DMS53 treated with DMSO at 0.1 percent for 48 hours (cell line): ENCODE data around the gene SIX1.

Experiments used
- DNase-seq: peaks from one replicate; lab custom pipeline; 2025; ENCODE audit not compliant: unreplicated experiment; lab: John Stamatoyannopoulos, UW

The SIX1 gene

DNA sequence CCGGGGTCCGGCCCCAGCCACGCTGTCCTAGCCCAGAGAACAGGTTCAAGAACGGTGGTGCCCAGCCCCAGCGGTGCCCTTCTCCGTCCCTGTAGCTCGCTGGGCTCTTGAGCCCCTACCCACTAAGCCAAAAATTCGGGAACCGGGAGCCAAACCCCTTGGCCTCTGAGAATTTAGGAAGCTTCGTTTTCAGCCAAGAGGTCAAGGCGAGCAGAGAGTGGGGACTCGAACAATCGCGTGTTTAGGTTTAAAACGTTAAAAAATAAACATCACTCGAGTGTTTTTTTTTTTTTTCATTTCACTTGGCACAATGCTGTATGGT lies 6.2 kb downstream of the SIX1 start:
- no peak for DNase-seq

DNA sequence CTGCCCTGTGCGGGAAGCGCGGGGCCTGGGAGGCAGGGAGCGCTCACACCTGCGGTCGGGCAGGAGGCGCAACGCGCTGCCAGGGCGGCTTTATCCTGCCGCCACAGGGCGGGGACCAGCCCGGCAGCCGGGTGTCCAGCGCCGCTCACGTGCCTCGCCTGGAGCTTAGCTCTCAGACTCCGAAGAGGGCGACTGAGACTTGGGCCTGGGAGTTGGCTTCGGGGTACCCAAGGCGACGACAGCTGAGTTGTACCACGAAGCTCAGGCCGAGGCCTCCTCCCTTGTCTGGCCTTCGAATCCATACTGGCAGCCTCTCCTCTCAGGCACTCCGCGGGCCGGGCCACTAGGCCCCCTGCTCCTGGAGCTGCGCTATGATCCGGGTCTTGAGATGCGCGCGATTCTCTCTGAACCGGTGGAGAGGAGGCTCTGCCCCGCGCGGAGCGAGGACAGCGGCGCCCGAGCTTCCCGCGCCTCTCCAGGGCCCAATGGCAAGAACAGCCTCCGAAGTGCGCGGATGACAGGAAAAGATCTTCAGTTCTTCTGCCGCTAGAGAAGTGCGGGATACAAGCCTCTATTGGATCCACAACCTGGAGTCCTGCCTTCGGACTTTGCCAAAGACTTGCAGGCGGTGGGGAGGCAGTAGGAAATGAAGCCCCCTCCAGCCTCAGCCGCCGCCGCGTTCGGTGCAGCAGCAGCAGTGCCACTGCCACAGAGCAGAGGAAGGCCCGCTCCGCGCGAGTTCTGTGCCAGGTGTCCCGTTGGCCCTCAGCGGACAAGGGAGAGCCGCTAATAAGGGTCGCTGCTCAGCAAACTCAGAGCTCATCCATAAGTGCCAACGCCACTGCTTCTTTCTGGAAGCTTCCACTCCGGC lies 6.8 kb downstream of the SIX1 start:
- no peak for DNase-seq

DNA sequence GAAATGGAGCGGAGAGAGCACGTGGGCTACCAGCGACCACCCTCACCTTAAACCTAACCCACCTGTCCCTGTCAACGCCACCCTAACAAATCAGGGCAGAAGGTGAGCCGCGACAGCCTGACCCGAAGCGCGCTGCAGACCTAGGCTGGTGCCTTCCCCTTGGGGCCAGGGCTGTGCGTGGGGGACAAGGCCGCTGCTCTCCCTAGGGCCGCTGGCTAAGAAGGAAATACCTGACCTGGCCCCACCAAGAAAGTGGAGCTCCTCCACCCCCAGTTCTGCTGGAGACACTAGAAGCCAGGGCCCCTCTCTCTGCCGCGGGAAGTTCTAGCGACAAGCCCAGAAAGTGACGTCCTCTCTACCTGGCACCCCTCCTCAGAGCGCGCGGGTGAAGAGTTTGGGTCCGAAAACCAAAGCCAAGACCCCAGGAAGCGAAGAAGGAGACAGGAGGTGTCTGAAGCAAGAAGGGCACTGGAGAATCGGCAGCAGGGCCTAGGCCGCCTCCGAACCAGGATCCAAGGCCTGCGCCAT lies 7.5 kb downstream of the SIX1 start:
- DNase-seq, result no peak

DNA sequence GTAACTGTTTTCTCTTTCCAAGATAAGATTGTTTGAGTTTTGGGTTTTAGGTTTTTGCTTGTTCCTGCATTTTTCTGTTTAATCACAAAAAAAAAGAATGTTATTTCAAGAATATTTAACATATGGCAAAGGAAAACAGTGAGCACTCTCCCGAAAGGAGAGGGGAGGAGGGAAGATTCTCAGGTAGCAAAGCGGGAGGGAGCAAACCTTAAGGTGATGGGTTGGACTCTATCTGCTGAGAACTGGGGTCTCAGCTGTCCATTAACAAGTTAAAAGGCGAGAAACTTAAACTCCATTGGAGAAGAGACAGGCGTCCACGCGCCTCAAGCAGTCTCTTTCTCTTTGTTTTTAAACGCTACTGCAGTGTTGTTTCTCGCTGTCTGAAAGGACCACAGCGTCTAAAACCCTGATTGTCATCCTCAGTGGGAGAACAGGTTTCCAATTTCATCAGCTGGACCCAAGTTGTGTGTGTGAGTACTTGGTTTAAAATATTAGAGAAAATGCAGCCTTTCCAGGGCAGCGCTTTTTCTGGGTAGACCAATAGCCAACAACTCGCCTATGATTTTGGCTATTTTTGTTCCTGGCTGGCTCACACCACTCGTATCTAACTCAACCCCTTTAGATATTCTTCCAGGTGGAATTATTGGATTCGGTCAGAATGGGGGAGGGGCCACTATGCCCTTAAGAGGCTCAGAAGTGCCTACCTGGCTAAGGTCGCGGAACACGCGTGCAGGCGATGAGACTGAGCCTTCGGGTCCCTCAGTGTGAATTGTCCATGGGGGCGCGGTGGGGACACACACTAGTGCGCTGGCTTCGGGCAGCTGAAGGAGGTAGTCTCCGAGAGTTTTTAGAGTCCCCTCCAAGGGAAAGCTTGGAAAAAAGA lies 8.2 kb downstream of the SIX1 start:
- DNase-seq, result no peak

DNA sequence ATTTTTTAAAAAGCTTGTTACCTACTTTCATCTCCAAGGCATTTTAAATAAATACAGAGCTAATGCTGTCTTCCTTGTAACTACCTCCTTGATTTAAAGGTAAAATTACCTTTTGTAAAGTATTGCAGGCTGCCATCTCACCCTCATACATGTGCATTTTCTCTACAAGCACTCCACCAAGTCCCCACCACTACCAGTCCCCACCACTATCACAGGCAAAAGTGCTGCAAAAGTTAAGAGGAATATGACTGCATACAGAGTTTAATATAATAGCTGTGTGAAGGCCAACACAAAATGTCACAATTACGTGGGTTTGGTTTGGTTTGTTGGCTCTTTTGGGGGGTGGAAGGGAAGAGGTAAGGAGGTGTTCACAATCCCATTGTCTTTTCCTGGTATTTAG lies 9.6 kb downstream of the SIX1 start:
- DNase-seq, result no peak

DNA sequence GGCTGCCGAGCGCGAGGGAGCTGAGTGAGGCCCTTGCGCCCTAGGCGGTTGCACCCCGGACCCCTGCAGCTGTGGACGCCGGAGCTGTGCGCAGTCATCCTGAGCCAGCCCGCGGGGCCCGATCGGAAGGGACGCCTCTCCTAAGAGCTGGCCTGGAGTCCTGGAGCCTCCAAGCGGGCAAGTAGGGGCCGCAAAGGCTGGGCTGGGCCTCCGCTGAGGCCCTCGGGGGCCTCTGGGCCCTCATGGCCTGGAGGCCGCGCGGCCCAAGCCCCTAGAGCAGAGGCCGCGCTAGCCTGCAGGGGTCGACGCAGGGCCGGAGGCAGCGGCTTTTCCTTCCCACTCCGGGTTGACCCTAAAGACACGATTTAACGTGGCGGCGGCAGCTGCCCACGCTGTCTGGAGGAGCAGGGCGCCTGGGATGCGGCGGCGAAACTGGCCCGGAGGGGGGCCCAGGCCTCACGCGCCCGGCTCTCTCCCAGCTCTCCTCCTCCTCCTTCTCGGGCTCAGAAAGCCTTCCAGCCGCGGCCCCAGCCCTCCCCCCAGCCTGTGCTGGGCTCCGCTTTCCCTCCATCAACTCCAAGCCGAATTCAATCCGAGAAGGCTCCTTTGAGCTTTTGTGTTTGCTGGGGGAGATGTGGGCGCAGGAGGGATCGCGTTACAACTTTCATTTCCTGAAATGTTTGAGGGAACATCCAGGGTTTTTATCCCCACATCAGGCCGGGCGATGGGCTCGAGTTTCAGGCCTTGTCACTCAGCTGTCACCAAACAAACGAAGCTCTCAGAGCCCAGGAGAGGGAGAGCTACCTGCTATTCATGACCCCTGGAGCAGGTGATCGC lies 11.6 kb downstream of the SIX1 start:
- DNase-seq, result no peak

DNA sequence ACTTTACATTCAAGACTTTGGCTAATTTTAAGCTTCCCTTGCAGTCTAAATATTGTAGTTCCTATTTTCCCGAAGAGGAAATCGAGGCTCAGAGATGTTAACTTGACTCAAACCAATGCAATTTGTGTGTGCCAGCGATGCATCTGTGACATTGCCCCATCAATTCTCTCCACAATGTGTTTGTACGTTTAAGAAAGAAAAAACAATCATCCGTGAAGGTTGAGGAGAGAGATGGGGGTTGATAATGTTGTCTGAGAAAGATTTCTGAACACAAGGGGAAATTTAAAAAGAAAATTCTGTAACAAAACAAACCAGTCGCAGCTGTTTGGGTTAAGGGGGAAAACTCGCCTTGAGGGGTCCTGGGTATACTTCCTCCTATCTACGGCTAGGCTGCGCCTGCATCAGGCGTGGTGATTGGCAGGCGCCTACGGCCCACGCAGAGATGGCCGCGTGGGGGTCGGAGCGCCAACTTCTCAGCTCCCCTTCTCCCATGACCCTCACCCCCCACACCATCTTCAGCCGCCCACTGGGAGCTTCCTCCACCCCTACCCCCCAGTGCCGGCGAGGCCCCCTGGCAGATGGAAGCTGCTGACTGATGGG lies 12.3 kb downstream of the SIX1 start:
- DNase-seq, result no peak

DNA sequence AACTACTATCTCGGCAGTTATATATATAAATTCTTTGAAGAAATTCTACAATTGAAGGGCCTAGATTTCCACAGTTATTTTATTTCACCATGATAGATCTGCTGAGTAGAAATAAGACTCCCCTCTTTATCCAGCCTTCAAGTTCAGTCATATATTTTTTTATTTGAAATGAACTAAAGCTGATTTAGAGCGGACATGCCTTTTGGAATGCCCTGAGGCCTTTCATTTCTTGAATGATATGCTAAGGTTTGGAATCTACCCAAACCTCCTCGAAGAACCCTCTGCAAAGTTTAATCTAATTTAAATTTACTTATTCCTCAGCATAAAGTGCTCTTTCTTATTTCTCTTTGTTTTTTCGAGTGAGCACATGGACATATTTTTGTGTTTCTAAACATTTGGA lies 15.1 kb downstream of the SIX1 start:
- no peak for DNase-seq

DNA sequence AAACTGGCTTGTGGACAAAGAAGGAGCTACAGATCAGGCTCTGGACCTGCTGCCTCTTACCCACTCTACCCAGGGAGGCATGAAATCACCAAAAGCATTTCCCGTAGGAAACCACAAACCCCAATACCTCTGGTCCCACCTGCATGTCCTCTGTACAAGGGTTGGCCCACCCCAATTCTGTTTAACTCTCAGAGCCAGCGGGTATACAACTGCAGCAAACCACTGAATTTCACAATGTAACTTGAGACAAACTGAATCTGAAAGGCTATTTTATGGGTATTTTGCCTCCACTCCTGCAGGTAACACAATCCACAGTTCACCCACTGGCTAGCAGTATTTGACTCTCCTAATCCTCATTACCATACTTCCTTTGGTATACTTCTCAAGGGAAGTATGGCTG lies 16.5 kb downstream of the SIX1 start:
- no peak for DNase-seq

DNA sequence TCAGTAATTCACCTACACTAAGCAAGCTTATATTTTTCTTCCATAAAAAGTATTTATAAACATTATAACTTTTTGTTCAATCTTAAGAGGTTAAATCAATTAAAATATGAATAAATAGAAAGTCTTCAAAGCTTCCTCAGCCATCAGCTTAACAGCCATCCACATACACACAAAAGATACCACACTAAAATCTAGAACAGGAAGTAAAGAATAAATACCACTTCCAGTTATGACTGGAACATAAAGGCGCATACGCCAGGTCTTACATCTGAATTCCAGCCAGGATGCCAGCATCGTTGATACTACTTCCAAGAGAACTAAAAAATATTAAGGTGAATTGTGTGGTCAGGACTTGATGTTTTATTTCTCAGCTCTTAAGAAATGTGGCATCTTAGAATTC lies 17.0 kb downstream of the SIX1 start:
- no peak for DNase-seq

DNA sequence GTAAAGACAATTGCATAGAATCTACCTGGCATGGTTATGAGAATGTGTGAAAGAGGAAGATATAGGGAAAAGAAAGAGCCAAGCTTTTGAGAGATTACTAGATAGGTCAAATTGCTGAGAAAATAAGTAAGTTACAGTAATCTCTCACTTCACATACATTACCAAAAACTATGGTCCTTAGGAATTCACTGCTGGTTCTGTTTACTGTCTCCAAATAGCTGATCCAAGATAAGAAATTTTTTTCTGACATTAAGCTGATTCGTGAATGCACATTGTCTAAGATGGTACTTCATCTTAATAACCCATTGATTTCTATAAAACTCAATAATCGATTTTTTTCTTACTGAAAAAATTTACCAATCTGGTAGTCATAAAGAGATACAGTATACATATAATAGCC lies 17.4 kb downstream of the SIX1 start:
- no peak for DNase-seq

DNA sequence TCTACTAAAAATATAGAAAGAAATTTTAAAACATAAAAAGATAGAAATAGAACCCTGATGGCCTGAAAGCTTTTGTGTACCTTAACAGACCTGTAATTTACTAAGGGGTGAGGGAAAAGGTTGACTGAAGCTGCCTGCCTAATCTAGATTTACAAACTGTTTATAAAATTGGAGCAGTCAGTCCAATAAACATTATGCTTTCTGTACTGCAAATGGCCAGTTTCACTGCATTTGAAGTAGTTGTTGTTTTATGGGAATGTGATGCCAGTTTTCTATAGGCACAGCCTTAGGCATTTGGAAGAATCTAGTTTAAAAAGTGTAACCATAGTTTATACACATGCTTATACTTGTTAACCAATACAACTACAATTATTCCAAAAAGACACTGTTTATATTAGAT lies 19.1 kb downstream of the SIX1 start:
- no peak for DNase-seq

DNA sequence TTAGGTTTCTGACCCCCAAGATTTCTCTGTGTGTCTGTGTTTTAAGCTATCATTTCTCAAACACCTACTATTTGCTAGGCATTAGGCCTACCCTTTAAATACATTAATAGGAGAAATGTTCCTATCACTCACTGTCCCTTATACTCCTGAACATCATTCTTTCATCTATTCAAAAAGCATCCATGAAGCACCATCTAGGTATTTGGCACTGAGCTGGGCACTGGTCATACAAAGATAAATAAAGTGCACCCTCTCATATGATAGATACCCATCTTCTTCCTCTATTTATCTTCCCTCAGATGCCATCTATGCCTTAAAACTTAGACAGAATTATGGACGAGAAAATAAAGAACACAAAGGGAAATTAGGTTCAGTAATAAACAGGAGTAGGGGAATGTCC lies 20.4 kb downstream of the SIX1 start:
- DNase-seq, result no peak

DNA sequence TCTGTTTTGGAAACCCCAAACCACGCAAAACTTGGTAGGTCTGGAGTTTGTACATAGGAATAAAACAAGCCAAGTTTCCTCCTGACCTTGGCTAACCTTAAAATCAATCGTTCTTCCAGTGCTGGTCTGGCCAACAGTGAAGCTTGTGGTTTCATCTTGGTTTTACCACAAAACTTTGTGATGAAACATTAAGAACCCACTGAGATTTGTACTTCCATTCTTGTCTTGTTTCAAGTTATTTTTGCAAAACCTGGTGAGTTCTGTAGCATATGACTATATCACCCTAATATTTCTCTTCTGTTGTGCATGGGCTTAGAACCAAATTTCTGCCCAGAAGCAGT lies 26.4 kb downstream of the SIX1 start:
- DNase-seq, result no peak

DNA sequence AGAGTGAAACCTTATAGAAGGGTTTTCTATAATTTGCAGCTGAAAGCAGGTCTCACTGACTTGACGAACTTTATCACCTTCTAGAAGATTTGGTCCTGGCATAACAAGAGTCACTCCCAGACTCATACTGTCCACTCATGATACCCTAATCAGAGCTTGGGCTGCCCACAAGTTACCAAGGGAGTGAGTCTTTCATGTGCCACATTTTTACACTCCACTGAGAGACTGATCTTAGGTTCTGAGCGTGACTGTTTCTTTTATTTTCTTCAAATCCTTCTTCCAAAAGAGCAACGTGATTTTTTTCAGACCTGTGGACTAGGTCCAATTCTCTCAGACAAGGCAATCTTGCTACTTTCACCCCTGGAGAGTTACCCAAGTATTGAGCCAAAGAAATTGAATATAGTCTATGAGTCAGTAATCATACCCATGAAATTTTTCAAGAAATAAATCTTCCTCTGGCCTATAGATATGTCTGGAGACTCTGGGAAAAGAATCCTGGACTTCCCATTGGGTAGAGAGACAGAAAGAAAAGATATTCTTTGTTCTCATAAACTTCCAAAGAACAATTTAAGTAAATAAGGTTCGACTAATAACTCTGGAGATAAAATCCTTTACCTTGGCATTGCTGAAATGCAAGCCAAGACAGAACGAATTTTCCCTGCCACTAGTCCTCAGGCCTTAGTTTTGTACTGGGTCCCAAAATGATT lies 26.9 kb downstream of the SIX1 start:
- DNase-seq, result no peak

DNA sequence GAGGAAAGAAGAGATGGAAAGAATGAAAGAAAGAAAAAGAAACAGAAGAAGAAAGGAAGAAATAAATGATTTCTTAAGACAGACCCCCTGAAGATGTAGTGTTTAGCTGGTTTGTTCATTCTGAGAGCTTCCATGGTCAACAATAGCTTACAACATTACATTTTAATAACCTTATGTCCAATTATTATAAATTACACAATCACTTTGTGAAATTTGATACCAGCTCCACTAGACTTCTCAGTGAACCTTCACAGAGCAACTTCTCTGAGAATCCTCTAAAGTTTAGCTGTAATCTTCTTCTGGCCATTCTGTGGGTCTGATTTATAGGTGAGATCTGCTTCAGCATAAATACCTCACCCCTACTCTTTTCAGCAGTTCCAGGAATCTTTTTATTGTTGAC lies 27.9 kb downstream of the SIX1 start:
- no peak for DNase-seq

DNA sequence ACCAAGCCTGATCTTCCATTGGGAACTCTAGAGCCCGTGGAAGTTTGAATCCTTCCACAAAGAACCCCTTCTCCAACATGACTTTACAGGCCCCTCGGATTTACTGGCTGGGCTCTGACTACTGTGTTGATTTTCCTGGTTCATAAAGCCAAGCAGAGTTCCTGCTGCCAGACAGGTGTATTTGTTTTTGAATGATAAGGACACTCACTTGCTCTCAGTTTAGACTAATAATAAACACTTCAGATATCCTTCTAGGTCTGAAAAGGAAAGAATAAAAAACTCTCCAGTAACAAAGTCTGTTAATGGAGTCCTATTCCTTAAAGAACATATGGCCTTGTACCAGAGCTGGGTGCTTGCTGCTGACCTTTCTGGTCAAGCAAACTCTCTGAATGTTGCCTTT lies 31.0 kb downstream of the SIX1 start:
- peak; percentile 83 for DNase-seq

DNA sequence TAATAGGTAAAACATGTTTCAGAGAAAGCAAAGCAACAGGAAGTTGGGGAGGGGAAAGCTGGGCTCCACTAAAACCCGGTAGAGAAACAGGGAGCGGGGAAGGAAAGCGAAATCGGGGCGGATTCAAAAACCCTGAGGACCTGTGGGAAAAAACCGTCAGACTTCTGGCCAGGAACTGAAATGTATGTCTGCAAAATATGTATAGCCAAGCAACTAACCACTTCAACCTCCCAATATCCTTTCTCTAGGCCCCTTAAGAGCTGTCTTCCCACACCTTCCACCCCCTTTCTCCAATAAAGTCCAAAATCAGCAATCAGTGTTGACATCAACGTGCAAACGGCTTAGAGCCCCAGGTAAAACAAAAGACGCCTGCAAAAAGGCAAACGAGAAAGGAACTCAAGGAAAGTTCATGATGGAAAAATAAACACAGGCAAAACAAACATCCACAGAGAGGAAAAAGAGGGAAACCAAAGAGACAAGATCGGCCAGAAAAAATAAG lies 32.8 kb downstream of the SIX1 start:
- DNase-seq, result peak; percentile 27

DNA sequence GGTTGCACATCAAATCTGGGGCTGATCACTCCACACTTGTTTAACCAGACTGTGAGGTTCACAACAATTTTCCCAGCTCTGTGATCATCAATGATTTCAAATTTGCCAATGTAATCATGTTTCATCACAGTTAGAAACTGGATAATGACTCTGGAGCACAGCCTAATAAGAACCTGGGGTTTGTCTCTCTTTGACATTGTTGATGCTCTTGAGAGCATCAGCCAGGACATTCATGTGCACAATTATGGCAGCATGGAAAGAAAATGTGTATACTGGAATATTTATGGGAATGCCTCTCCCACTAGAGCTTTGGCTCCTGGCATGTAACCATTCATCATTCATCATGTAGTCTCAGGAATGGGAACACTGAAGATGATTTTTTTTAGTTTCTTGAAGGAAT lies 47.0 kb downstream of the SIX1 start:
- no peak for DNase-seq

DNA sequence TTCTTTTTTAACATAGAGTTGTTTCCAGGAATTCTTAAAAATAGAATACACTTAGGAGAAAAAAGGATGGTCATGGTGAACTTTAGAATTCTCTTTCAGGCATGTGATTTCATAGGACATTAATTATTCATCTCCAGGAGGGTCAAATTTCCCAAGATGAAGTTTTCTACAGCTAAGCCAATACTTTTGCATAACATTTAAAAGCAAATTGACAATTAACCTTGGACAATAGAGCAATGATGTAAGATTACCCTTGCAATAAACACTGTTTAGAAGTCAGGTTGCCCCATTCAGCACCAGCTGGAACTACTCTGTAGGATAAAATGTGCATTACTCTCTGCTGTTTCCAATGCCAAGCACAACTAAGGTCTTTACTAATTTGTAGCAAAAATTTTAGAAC lies 49.5 kb downstream of the SIX1 start:
- DNase-seq, result no peak
